22Rv1 (cell line): ENCODE results near the gene THEM5.

Source experiments
- H3K27ac ChIP-seq: fragments of 450-650 bp; 2 replicates; pipeline ENCODE4 v1.5.1; 2017
- CTCF ChIP-seq: fragments of 450-650 bp; IDR thresholded peaks from 2 replicates; pipeline ENCODE4 v1.5.1; 2017; ENCODE audit warnings: mild to moderate bottlenecking
- ZFX ChIP-seq: fragments of 450-650 bp; IDR thresholded peaks from 2 replicates; pipeline ENCODE4 v1.6.1; 2017; ENCODE audit warnings: antibody characterized with exemption, borderline replicate concordance

THEM5 gene

DNA sequence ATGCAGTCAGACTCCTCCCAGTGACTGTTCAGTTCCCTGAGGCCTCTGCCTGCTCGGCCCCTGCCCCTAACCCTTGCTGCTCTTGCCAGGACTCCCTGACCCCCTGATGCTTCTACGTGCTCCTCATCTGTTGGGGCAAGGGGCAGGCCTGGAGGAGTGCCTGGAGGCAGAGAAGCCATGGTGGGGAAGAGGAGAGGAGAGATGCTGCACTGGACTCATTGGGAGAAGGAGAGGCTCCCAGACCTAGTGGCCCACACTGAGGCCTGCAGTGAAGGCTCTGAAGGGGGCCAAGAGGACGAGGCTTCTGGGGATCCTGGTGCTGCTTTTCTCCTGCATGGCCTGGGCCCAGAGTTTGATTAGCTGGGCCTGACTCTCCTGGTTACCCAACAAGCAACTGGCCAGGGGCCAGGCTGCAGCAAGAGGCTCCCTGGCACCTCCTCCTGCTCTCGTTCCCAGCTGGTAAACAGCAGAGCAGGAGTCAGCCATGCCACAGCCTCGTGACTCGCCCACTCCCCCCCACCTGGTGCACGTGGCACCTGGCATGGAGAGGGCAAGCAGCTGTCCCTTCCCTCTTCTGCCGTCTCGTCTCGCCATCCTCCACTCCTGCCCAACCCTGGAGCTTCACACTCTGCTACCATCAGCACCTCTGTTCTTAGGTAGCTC lies 21.1 kb downstream of the THEM5 start:
- no peak for TF ChIP-seq ZFX
- TF ChIP-seq CTCF: no peak

DNA sequence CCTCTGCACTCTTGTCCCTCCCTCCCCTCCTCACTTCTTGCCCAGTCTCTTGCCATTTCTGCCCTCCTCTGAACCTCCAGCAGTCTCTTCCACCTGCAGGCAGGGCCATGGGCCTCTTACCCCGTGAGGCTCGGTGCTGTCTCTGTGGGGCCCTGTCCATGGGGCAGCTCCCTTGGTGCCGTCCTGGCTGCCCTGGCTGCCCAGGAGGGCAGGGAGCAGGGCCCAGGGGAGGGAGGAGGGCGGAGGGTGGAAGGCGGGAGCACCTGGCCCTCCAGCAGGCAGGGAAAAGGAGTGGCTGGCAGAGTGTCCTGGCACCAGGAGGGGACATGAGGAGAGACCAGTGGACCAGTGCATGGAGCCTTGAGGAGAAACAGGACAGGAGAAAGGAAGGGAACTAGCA lies 21.9 kb downstream of the THEM5 start, which contains the start of gene RORC:
TSS of gene RORC (minus strand) at position 198 of the 400 bp plus-strand sequence. CDS start at position 160, 38 bp downstream.
- H3K27ac ChIP-seq: peak within 1 kb of the TSS; percentile 74
- TF ChIP-seq ZFX (no peak), CTCF (no peak)

More for the DNA sequence above, 21.1 kb downstream of the THEM5 start:
- peak overlapping the region; percentile 74 for H3K27ac ChIP-seq

DNA sequence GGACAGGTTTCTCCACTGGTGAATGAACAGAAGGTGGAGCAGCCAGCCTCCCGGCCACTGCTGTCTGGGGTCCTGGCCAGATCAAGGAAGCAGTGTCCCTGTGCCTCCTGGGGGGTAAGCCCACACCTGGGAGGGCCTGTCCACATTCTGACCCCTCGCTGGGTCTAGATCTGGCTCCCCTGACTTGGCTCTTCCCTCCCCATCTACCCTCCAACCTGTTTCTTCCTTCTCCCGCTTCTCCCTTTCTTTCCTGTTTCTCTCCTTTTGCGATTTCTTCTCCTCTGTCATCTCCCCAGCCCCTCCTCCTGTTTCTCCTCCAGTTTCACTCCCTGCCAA lies 22.3 kb downstream of the THEM5 start:
- H3K27ac ChIP-seq: peak overlapping the region; percentile 74
- TF ChIP-seq ZFX: no peak
- TF ChIP-seq CTCF: no peak

DNA sequence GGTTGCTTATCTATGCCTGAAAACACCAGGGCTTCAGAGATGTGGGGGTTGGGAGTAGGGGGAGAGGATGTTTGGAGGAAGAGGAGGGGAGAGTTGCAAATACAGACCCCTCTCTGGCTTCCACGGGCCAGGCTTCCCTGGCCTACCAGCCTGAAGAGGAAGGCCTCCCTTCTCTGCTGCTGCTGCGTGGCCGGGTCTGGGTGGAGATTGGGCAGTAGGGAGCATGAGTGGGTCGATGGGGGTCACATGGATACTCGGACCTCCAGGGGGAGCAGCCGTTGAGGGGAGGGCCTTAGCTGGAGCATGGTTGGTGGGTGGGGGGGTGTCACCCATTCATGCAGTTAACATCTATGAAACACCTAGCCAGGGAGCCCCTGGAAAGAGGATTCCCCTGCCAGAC lies 23.5 kb downstream of the THEM5 start:
- TF ChIP-seq ZFX: no peak
- TF ChIP-seq CTCF: no peak
- H3K27ac ChIP-seq: no peak overlapping the region

GRCh38 chr1:151829352-151830046 lies 24.0 kb downstream of the THEM5 start:
- H3K27ac ChIP-seq: no peak overlapping the region
- no peak for TF ChIP-seq ZFX
- no peak for TF ChIP-seq CTCF

DNA sequence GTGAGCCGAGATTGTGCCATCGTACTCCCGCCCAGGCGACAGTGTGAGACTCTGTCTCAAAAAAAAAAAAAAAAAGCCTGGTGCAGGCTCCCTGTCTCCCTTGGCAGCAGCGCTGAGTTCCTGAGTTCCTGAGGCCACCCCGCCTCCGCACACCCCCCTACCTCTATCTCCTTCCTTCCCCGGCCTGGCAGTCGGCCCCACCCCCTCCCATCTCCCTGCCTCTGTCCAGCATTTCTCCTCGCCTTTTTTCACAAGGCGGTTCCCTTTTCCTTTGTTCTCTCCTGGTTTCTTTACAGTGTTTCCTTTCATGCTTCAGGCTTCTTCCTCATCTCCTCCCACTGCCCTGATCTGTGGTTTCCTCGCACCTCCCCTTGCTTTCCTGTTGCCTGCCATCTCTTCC lies 24.6 kb downstream of the THEM5 start:
- no peak for TF ChIP-seq ZFX
- no peak for TF ChIP-seq CTCF
- H3K27ac ChIP-seq: no peak overlapping the region

DNA sequence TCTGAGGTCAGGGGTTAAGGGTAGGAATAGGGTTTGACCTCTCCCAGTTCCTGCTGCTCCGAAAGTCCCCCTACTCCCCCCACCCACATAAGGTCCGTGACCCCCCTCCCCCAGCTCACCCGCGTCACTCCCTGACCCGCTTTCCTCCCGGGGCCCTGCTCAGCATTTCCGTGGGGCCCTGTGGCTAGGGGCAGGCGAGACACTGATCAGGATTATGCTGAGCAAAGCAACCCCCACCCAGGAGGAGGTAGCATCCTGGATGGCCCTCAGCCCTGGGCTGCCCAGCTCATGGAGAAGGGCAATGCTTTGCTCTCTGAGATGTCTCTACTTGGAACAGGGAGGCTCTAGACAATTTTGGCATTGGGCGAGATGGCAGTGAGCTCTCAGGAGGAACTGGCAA lies 25.7 kb downstream of the THEM5 start:
- TF ChIP-seq CTCF (no peak), ZFX (no peak)
- H3K27ac ChIP-seq: no peak overlapping the region
